GM19438 (cell line): ENCODE data around the gene NUP62.
A peak's percentile ranks its signal among the peaks of the same experiment; 100 is the strongest.

Experiments
- ATAC-seq: cut with Tn5 transposase; IDR thresholded peaks from one replicate; pipeline ENCODE4 v1.9.1; 2021; ENCODE audit warnings: low read depth; ENCODE audit not compliant: unreplicated experiment

The NUP62 gene

DNA sequence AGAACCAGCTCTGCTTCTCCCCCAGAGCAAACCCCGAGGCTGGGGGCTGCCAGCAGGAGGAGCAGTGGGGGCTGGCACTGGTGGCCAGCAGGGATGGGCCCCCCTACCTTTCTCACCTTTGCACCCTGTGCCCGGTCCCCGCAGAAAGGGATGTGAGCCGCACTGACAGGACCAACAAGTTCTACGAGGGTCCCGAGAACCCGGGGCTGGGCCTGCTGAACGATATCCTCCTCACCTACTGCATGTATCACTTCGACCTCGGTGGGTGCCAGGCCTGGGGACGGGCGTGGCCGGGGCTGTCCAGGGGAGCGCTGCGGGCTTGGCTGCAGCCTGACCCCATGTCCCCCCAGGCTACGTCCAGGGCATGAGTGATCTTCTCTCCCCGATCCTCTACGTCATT lies 45.2 kb downstream of the NUP62 start:
- ATAC-seq: no peak

GRCh38 chr19:49883094-49883493 lies 46.2 kb downstream of the NUP62 start:
- no peak for ATAC-seq

- no peak for ATAC-seq
These were observed 46.7 kb downstream of the NUP62 start for GRCh38 chr19:49882643-49883042.

GRCh38 chr19:49881672-49882394 lies 47.5 kb downstream of the NUP62 start:
- ATAC-seq: no peak

DNA sequence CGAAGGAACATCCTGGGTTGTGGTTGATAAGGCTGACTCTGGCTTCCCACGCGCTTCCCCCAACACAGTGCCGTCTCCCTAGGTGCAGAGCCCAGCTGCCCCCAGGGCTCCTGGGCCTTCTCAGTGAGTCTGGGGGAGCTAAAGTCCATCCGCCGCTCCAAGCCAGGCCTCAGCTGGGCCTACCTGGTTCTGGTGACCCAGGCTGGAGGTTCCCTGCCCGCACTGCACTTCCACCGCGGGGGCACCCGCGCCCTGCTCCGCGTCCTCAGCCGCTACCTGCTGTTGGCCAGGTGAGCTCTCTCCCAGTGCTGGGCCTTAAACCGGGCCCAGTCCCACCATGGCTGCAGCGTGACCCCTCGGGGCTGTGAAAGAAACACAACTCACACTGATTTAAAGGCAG lies 48.1 kb downstream of the NUP62 start:
- no peak for ATAC-seq

DNA sequence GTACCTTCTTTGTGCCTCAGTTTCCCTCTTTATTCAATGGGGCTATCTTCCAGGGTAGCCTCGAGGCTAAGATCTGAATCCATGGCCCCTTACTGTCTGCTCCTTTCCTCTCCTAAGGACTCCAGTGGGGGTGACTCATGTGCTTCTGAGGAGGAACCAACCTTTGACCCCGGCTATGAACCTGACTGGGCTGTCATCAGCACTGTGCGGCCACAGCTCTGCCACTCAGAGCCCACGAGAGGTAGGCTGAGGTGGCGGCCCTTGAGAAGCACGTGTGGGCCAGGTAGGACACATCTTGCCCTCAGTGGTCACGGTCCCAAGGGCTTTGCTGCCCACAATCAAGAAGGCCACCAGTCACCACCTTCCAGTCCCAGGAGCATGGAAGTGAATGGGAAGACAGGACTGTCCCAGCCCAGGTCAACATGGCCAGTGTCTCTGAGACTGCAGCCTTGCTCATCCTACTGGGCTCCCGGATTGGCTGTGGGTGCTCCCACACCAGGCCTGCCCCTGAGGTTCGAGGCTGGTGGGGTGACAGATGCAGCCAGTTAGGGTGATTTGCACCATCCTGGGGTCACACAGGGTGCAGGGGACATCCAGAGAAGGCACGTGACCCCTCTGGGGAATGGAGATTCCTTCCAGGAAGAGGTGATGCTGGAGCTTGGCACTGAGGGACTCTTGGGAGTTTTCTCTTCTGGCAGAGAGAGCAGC lies 49.0 kb downstream of the NUP62 start:
- ATAC-seq: no peak

GRCh38 chr19:49879243-49879963 lies 49.9 kb downstream of the NUP62 start:
- no peak for ATAC-seq

- no peak for ATAC-seq
These were observed 50.6 kb downstream of the NUP62 start for GRCh38 chr19:49878744-49879070.

- peak; percentile 43 for ATAC-seq
These were observed 51.2 kb downstream of the NUP62 start for GRCh38 chr19:49877879-49878743.

DNA sequence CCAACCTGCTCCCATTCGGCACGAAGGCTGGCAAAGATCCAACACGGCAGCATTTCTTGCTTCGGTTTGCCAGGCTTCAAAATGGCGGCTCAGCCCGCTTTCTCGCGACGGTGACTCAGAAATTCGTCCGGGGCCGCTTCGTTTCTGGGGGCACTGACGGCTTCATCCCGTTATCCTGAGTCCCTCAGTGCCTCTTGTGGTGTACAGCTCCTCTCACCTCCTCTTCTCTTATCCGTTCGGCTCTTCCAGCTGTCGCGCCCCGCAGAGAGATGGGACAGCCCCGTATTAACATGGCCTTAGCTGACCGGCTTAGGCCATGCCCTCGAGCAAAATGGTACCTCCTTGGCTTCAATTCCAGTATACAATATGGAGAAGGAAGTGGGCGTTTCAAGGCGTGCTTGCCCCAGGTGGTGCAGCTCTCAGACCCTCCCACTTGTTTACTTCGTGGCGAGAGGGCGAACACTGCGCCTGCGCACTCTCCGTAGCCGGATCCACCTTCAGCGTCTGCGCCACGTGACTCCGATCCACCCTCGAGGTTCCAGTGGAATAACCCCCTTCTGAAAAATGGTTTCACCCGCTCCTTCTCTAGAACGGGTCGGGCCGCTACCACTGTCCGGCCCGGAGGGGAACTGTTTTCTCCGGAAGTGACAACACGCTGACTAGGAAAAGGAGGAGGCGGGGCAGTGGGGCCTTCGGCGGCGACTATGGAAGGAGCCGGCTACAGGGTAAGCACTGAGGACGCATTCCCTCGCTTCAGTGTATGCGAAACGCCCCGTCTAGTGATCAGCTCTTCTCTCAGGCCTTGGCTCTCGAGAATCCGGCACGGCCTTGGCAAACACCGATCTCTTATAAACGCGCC lies 52.1 kb downstream of the NUP62 start, which contains the start of the genes AKT1S1 and TBC1D17:
Gene AKT1S1, minus strand, starts transcription at position 336 of the 859 bp plus-strand sequence. CDS start 4,060 bp downstream, outside the sequence.
Gene TBC1D17, plus strand, starts transcription at position 683 of the 859 bp plus-strand sequence. Its CDS starts 22 bp downstream, at position 705.
- peak; percentile 55 for ATAC-seq

- peak; percentile 37 for ATAC-seq
These were observed 52.8 kb downstream of the NUP62 start for GRCh38 chr19:49876422-49877019.

GRCh38 chr19:49875857-49876421 lies 53.4 kb downstream of the NUP62 start:
- ATAC-seq: no peak

DNA sequence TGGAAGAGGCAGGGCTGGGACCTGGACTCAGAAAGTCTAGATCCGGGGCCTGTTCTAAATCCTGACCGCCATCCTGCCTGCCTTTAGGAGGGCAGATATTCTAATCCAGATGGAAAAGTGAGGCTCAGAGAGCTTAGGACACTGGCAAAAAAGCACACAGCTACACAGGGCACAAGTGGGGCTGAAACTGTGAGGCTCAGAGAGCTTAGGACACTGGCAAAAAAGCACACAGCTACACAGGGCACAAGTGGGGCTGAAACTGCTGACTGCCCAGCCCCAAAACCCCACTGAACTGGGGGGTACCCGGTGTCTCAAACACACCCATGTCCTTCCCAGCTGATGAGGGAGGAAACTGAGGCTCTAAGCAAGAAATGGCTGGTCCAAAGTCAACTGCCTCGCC lies 54.1 kb downstream of the NUP62 start:
- no peak for ATAC-seq

DNA sequence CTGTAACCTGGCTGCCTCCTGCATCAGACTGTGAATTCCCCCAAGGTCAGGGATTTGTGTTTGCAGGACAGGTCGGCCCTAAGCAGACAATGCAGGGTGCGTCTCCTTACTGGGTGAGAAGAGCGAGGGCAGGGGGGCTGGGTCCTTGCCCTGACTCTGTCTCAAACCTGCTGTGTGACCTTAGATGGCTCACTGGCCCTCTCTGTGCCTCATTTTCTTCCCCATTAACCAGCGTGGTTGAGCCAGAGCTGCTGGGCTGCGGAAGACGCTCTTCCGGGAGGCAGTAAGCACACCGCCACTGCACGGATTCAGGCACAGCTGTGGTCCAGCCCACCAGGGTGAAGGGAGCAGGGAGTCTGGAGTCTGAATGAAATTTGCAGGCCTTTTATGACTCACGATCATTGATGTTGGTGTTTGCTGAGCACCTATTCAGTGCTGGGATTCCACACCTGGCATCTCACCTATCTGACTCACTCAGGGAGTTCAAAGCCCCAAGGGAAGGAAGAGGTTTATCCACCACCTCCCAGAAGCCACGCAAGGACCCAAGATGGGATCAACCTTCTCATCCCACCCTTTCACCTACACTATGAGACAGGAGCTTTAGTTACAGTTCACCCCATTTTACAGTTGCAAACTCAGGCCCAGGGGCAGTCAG lies 54.7 kb downstream of the NUP62 start:
- no peak for ATAC-seq

DNA sequence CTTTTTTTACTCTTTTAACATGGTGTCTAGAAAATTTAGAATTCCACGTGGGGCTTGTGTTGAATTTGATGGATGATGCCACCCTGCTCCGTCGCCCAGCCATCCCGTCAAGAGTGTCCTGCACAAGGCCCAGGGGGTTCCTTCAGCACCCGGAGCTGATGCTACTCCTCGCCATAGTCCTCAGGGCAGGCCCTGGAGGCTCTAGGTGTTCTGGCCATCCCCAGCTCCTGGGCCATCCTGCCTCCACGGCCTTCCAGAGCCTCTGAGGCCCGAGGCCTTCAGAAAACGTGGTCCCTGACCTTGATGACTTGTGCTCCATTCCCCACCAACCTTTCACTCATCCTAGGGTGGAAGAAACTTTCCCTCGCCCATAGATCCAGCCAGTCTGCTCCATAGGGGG lies 55.5 kb downstream of the NUP62 start:
- no peak for ATAC-seq

DNA sequence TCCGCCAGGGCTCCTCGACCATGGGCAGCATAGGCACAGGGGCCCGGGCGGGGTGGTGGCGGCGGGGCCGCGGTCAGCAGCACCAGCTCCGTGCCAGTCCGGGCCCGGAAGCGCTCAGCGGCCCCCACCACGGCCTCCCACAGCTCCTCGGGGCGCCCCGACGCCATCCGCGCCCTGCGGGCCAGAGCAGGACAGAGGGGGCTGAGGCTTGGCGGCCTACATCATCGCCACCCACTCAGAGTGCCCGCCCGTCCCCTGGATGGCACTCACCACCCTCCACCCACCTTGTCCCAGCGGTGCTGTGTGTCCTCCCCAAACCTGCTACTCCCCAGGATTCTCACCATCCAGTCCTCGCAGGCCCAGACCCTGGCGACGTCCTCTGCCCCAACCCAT lies 56.2 kb downstream of the NUP62 start:
- no peak for ATAC-seq

- ATAC-seq: no peak
These were observed 56.8 kb downstream of the NUP62 start for GRCh38 chr19:49872245-49873128.
